Liver (tissue), 9 donors: Measurements from ENCODE around the gene ZNF487. TPM values are rescaled to one million over a fixed set of nuclear protein-coding genes. Genes with fewer than 3 reads are reported as not detected.

Experiments
- DNase-seq: peaks from one replicate; pipeline ENCODE4 v3.0.0-alpha.2; 2017; ENCODE audit warnings: low spot score
- H3K27ac ChIP-seq, 2 donors: one replicate each; pipeline ENCODE4 v1.7.0; 2013; ENCODE audit warnings: inconsistent platforms in 2 of 2, low read length in 2 of 2, control low read depth in 1 of 2, low read depth in 1 of 2, mild to moderate bottlenecking in 1 of 2
- H3K27me3 ChIP-seq, 4 donors: one replicate each; pipeline versions ENCODE4 v1.6.1 to v1.7.0; 2013; ENCODE audit warnings: low read length in 3 of 4, inconsistent platforms in 1 of 4, mild to moderate bottlenecking in 1 of 4, moderate library complexity in 1 of 4; ENCODE audit not compliant: control insufficient read depth in 4 of 4, insufficient read depth in 4 of 4
- H3K36me3 ChIP-seq, 4 donors: one replicate each; pipeline versions ENCODE4 v1.6.1 to v1.7.0; 2013; ENCODE audit warnings: low read length in 3 of 4, mild to moderate bottlenecking in 3 of 4, low read depth in 1 of 4, moderate library complexity in 1 of 4; ENCODE audit not compliant: control insufficient read depth in 4 of 4, insufficient read depth in 3 of 4
- H3K4me1 ChIP-seq, 4 donors: one replicate each; pipeline versions ENCODE4 v1.6.1 to v1.7.0; 2013; ENCODE audit warnings: low read length in 3 of 4, mild to moderate bottlenecking in 3 of 4, moderate library complexity in 1 of 4; ENCODE audit not compliant: control insufficient read depth in 4 of 4, insufficient read depth in 4 of 4
- H3K4me3 ChIP-seq, 3 donors: one replicate each; pipeline versions ENCODE4 v1.6.1 to v1.7.0; 2013; ENCODE audit warnings: low read length in 3 of 3, control low read depth in 1 of 3, low read depth in 1 of 3, mild to moderate bottlenecking in 1 of 3
- H3K9ac ChIP-seq, 2 donors: one replicate each; pipeline ENCODE4 v1.7.0; 2013; ENCODE audit warnings: low read length in 2 of 2, mild to moderate bottlenecking in 2 of 2, moderate library complexity in 2 of 2, control low read depth in 1 of 2, low read depth in 1 of 2
- H3K9me3 ChIP-seq, 4 donors: one replicate each; pipeline versions ENCODE4 v1.6.1 to v1.7.0; 2013; ENCODE audit warnings: low read length in 3 of 4; ENCODE audit not compliant: control insufficient read depth in 4 of 4
- EGR1 ChIP-seq, 2 donors: IDR thresholded peaks; 2 replicates each; pipeline ENCODE4 v1.6.1; 2016 to 2018; ENCODE audit warnings: antibody characterized with exemption in 2 of 2, low read depth in 2 of 2
- FOXA1 ChIP-seq: IDR thresholded peaks from 2 replicates; pipeline ENCODE4 v1.6.1; 2016; ENCODE audit warnings: antibody characterized with exemption
- FOXA2 ChIP-seq: IDR thresholded peaks from 2 replicates; pipeline ENCODE4 v1.6.1; 2016; ENCODE audit warnings: antibody characterized with exemption
- GABPA ChIP-seq, 2 donors: IDR thresholded peaks in 1 of 2; conservative IDR thresholded peaks in 1 of 2; 2 replicates each; pipeline ENCODE4 v1.6.1; 2016; ENCODE audit warnings: antibody characterized with exemption in 2 of 2, mild to moderate bottlenecking in 1 of 2, moderate library complexity in 1 of 2
- HNF4A ChIP-seq, 2 donors: conservative IDR thresholded peaks; 2 replicates each; pipeline ENCODE4 v1.6.1; 2016; ENCODE audit warnings: antibody characterized with exemption in 2 of 2, mild to moderate bottlenecking in 2 of 2
- HNF4G ChIP-seq: IDR thresholded peaks from 2 replicates; pipeline ENCODE4 v1.6.1; 2016; ENCODE audit warnings: antibody characterized with exemption
- JUND ChIP-seq, 2 donors: IDR thresholded peaks; 2 replicates each; pipeline ENCODE4 v1.6.1; 2016; ENCODE audit warnings: antibody characterized with exemption in 2 of 2
- NR2F2 ChIP-seq: IDR thresholded peaks from 2 replicates; pipeline ENCODE4 v1.6.1; 2016; ENCODE audit warnings: antibody characterized with exemption
- RAD21 ChIP-seq, 2 donors: IDR thresholded peaks; 2 replicates each; pipeline ENCODE4 v1.6.1; 2016; ENCODE audit warnings: antibody characterized with exemption in 2 of 2, mild to moderate bottlenecking in 2 of 2
- RXRA ChIP-seq, 2 donors: IDR thresholded peaks; 2 replicates each; pipeline ENCODE4 v1.6.1; 2017 to 2018; ENCODE audit warnings: antibody characterized with exemption in 2 of 2, mild to moderate bottlenecking in 1 of 2
- SP1 ChIP-seq: IDR thresholded peaks from 2 replicates; pipeline ENCODE4 v1.6.1; 2018; ENCODE audit warnings: antibody characterized with exemption, mild to moderate bottlenecking
- TAF1 ChIP-seq: conservative IDR thresholded peaks from 2 replicates; pipeline ENCODE4 v1.6.1; 2016; ENCODE audit warnings: antibody characterized with exemption, mild to moderate bottlenecking
- YY1 ChIP-seq: IDR thresholded peaks from 2 replicates; pipeline ENCODE4 v1.6.1; 2016; ENCODE audit warnings: antibody characterized with exemption, mild to moderate bottlenecking
- WGBS: extraction: QIAGEN DNeasy Blood & Tissue Kit; methylation state at CpG from one replicate; pipeline ENCODE4 v1.1.7; 2013; 5-methylcytosine and 5-hydroxymethylcytosine counted together
- polyA plus RNA-seq, 2 donors: library from polyadenylated mRNA; stranded (reverse) in 1 of 2; unstranded in 1 of 2; fragments of 200-250 nt in 1 of 2; fragments of >200 nt in 1 of 2; fragmentation: Nextera tagmentation in 1 of 2; extraction: Ambion mirVana in 1 of 2; gene quantifications; one replicate each; pipeline versions ENCODE4 v1.2.1 to v1.2.3, GENCODE V29; 2013 to 2015
- total RNA-seq, 2 donors: library from RNA; depleted of rRNA; stranded (reverse); fragments of >200 nt; gene quantifications; one replicate each; pipeline ENCODE4 v1.2.3, GENCODE V29; 2014
- TF ChIP-seq, protein P1 (sequence below): fragments of 150-350 bp; IDR thresholded peaks from 2 replicates; pipeline ENCODE4 v1.5.1; 2017; ENCODE audit warnings: improper control_type of control experiment, low read depth, low read length; ENCODE audit not compliant: missing input control
- TF ChIP-seq, protein P2 (sequence below): IDR thresholded peaks from 2 replicates; pipeline ENCODE4 v1.6.1; 2016; ENCODE audit warnings: antibody characterized with exemption
- TF ChIP-seq, protein P3 (sequence below): IDR thresholded peaks from 2 replicates; pipeline ENCODE4 v1.6.1; 2016; ENCODE audit warnings: antibody characterized with exemption
- TF ChIP-seq, protein P4 (sequence below): IDR thresholded peaks from 2 replicates; pipeline ENCODE4 v1.6.1; 2016; ENCODE audit warnings: antibody characterized with exemption
- TF ChIP-seq, protein P5 (sequence below): IDR thresholded peaks from 2 replicates; pipeline ENCODE4 v1.6.1; 2016; ENCODE audit warnings: antibody characterized with exemption, mild to moderate bottlenecking
- donor health status: healthy.
- donor health status: healthy.
- donor health status: healthy.
- donor health status: healthy.
- donor health status: healthy.

The ZNF487 gene
- total and polyA plus RNA-seq, 4 donors = 1.3 to 4.8 (median 1.9) TPM

DNA sequence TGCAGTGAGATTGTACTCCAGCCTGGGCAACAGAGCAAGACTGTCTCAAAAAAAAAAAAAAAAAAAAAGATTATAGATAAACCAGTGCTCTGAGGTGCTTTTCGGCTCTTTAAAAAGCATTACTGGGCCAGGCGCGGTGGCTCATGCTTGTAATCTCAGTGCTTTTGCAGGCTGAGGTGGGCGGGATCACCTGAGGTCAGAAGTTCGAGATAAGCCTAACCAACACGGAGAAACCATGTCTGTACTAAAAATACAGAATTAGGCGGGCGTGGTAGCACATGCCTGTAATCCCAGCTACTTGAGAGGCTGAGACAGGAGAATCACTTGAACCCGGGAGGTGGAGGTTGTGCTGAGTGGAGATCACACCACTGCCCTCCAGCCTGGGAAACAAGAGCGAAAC, 21.4 kb upstream of the ZNF487 start:
- Histone ChIP-seq H3K4me3 (no peak overlapping the region), H3K36me3 (no peaks in the 10 kb centered on the region), H3K27ac (no peak overlapping the region), H3K4me1 (peaks cover 0 to 8% (median 3%) of the 10 kb centered on the region in 4 donors), H3K27me3 (no peaks in the 10 kb centered on the region), H3K9me3 (no peaks in the 10 kb centered on the region), H3K9ac (no peak overlapping the region)
- no peak for TF ChIP-seq NR2F2
- TF ChIP-seq, protein P1, sequence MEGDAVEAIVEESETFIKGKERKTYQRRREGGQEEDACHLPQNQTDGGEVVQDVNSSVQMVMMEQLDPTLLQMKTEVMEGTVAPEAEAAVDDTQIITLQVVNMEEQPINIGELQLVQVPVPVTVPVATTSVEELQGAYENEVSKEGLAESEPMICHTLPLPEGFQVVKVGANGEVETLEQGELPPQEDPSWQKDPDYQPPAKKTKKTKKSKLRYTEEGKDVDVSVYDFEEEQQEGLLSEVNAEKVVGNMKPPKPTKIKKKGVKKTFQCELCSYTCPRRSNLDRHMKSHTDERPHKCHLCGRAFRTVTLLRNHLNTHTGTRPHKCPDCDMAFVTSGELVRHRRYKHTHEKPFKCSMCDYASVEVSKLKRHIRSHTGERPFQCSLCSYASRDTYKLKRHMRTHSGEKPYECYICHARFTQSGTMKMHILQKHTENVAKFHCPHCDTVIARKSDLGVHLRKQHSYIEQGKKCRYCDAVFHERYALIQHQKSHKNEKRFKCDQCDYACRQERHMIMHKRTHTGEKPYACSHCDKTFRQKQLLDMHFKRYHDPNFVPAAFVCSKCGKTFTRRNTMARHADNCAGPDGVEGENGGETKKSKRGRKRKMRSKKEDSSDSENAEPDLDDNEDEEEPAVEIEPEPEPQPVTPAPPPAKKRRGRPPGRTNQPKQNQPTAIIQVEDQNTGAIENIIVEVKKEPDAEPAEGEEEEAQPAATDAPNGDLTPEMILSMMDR = no peak
- TF ChIP-seq HNF4G = no peak
- 85% methylated on average over 10 of the region's 10 CpGs for WGBS
- DNase-seq = no peak

DNA sequence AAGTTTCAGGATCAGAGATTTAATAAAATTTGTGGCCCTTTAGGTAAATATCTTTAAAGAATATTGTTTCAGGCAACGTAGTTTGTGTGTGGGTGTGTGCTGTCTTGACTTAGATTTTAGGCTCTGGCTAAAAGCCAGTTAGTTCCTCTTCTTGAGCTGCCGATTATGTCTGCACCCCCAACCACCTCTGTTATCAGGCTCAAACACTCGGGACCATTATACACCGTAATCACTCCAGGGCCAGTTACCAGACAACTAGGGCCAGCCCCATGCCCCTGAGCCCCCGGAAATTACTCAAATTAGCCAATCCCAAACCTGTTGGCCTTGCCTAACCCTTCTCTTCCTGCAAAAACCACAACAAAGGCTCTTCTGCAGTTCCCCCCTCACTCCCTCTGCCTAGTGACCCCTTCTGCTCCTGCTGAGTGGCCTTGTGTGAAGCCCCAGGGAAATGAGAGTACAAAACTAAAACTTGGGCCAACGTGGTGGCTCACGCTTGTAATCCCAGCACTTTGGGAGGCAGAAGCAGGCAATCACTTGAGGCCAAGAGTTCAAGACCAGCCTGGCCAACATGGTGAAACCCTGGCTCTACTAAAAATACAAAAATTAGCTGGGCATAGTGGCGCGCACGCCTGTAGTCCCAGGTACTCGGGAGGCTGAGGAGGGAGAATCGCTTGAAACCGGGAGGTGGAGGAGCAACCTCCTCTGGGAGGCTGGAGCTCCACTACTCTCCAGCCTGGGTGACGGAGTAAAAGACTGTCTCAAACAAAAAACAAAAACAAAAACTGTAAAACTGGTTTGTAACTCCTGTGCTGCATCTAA, 18.8 kb upstream of the ZNF487 start:
- Histone ChIP-seq H3K4me3 (no peak overlapping the region), H3K9me3 (no peaks in the 10 kb centered on the region), H3K36me3 (no peaks in the 10 kb centered on the region), H3K27ac (peak overlapping the region in 1 of 2 donors; percentile 34), H3K27me3 (no peaks in the 10 kb centered on the region), H3K9ac (no peak overlapping the region), H3K4me1 (peaks cover 3 to 22% (median 6%) of the 10 kb centered on the region in 4 donors)
- 78% methylated on average over 14 of the region's 14 CpGs for WGBS
- peak; percentile 69 for DNase-seq
- TF ChIP-seq NR2F2 (no peak), SP1 (no peak), YY1 (no peak), RAD21 (IDR thresholded peaks at IDR 0.05) (no peak), JUND (IDR thresholded peaks at IDR 0.05) (no peak), FOXA2 (no peak), RXRA (IDR thresholded peaks at IDR 0.05) (no peak), HNF4A (conservative IDR thresholded peaks at IDR 0.05) (no peak), TAF1 (no peak), EGR1 (IDR thresholded peaks at IDR 0.05; ENCODE audit: low read depth in 2 of 2) (no peak), GABPA (IDR thresholded peaks at IDR 0.05 in 1 of 2, conservative IDR thresholded peaks at IDR 0.05 in 1 of 2) (no peak), HNF4G (no peak), FOXA1 (no peak)
- TF ChIP-seq, protein P2, sequence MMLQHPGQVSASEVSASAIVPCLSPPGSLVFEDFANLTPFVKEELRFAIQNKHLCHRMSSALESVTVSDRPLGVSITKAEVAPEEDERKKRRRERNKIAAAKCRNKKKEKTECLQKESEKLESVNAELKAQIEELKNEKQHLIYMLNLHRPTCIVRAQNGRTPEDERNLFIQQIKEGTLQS = no peak
- TF ChIP-seq, protein P1 = no peak
- TF ChIP-seq, protein P3, sequence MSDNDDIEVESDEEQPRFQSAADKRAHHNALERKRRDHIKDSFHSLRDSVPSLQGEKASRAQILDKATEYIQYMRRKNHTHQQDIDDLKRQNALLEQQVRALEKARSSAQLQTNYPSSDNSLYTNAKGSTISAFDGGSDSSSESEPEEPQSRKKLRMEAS = no peak
- TF ChIP-seq, protein P4, sequence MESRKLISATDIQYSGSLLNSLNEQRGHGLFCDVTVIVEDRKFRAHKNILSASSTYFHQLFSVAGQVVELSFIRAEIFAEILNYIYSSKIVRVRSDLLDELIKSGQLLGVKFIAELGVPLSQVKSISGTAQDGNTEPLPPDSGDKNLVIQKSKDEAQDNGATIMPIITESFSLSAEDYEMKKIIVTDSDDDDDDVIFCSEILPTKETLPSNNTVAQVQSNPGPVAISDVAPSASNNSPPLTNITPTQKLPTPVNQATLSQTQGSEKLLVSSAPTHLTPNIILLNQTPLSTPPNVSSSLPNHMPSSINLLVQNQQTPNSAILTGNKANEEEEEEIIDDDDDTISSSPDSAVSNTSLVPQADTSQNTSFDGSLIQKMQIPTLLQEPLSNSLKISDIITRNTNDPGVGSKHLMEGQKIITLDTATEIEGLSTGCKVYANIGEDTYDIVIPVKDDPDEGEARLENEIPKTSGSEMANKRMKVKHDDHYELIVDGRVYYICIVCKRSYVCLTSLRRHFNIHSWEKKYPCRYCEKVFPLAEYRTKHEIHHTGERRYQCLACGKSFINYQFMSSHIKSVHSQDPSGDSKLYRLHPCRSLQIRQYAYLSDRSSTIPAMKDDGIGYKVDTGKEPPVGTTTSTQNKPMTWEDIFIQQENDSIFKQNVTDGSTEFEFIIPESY = no peak
- TF ChIP-seq, protein P5, sequence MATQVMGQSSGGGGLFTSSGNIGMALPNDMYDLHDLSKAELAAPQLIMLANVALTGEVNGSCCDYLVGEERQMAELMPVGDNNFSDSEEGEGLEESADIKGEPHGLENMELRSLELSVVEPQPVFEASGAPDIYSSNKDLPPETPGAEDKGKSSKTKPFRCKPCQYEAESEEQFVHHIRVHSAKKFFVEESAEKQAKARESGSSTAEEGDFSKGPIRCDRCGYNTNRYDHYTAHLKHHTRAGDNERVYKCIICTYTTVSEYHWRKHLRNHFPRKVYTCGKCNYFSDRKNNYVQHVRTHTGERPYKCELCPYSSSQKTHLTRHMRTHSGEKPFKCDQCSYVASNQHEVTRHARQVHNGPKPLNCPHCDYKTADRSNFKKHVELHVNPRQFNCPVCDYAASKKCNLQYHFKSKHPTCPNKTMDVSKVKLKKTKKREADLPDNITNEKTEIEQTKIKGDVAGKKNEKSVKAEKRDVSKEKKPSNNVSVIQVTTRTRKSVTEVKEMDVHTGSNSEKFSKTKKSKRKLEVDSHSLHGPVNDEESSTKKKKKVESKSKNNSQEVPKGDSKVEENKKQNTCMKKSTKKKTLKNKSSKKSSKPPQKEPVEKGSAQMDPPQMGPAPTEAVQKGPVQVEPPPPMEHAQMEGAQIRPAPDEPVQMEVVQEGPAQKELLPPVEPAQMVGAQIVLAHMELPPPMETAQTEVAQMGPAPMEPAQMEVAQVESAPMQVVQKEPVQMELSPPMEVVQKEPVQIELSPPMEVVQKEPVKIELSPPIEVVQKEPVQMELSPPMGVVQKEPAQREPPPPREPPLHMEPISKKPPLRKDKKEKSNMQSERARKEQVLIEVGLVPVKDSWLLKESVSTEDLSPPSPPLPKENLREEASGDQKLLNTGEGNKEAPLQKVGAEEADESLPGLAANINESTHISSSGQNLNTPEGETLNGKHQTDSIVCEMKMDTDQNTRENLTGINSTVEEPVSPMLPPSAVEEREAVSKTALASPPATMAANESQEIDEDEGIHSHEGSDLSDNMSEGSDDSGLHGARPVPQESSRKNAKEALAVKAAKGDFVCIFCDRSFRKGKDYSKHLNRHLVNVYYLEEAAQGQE = no peak
